MM.1S (cell line): ENCODE results near the gene TRIM71.

Experiments
- CTCF ChIP-seq: fragments of 300-600 bp; sonication (generic); IDR thresholded peaks from 2 replicates; pipeline ENCODE4 v1.5.1; 2016; ENCODE audit warnings: antibody characterized with exemption, low read length, mixed read lengths
- EZH2phosphoT487 ChIP-seq: fragments of 300-600 bp; sonication (generic); IDR thresholded peaks from 2 replicates; pipeline ENCODE4 v1.6.1; 2018; ENCODE audit warnings: antibody characterized with exemption, low read length

DNA sequence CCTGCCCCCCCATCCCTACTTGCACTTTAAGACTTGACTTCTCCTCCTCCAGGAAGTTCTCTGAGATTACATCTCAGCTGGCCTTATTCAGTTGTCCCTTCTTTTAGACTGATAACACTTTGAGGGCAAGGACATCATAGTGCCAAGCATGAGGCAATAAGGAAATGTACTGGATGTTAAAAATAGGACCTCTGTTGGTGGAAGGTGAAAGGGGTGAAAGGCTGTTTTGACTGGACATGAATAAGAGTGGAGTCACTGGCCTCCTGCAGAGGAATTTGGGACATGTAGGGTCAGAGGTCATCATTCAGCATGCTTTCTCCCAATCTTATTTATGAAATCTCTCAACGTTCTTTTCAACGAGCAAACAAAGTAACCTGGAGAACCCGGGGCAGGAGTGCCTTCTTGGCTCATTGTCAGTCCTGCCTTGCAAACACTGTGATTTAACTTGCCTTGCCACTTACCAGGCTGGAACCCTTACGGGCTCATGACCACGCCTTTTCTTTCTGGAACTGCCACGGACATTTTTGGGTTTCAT lies 38.6 kb downstream of the TRIM71 start:
- no peak for TF ChIP-seq CTCF
- no peak for TF ChIP-seq EZH2phosphoT487
